Measurements from ENCODE around the gene RACGAP1.

DNA sequence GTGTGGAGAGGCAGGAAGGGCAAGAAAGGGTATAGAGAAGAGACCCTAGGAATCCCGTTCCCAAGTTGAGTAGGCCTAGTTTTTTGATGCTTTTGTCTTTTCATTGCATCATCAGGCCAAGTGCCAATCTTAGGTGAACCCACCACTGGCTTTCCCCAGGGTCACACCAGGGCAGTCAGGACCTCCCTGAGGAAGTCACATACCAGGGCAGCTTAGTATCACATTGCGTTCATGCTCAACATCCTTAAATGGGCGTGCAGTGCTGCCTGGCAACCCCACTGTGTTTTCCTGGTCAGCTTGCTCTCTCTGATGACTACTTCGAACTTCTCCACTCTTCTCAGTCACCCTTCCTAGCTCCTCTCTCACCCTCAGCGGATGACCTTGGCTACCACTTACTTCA is 41.1 kb upstream of the RACGAP1 start:
- TF ChIP-seq, protein P1, sequence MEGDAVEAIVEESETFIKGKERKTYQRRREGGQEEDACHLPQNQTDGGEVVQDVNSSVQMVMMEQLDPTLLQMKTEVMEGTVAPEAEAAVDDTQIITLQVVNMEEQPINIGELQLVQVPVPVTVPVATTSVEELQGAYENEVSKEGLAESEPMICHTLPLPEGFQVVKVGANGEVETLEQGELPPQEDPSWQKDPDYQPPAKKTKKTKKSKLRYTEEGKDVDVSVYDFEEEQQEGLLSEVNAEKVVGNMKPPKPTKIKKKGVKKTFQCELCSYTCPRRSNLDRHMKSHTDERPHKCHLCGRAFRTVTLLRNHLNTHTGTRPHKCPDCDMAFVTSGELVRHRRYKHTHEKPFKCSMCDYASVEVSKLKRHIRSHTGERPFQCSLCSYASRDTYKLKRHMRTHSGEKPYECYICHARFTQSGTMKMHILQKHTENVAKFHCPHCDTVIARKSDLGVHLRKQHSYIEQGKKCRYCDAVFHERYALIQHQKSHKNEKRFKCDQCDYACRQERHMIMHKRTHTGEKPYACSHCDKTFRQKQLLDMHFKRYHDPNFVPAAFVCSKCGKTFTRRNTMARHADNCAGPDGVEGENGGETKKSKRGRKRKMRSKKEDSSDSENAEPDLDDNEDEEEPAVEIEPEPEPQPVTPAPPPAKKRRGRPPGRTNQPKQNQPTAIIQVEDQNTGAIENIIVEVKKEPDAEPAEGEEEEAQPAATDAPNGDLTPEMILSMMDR (IDR thresholded peaks at IDR 0.05), result no peak
- no peak for TF ChIP-seq POLR2A (IDR thresholded peaks at IDR 0.05)
